ES-I3 (cell line): Measurements from ENCODE around the gene DENND2C.

ENCODE experiments used
- H3K36me3 ChIP-seq: 2 replicates; pipeline ENCODE4 v1.6.1; 2013; ENCODE audit warnings: mild to moderate bottlenecking, low read length, control low read depth, moderate library complexity; ENCODE audit not compliant: insufficient read depth
- H3K4me1 ChIP-seq: 2 replicates; pipeline ENCODE4 v1.6.1; 2013; ENCODE audit warnings: mild to moderate bottlenecking, control low read depth, low read length; ENCODE audit not compliant: insufficient read depth
- H3K9ac ChIP-seq: 2 replicates; pipeline ENCODE4 v1.6.1; 2013; ENCODE audit warnings: low read depth, mild to moderate bottlenecking, low read length, moderate library complexity
- H3K9me3 ChIP-seq: 2 replicates; pipeline ENCODE4 v1.6.1; 2013; ENCODE audit warnings: mild to moderate bottlenecking, low read length, moderate library complexity; ENCODE audit not compliant: control insufficient read depth, insufficient read depth

The DENND2C gene

DNA sequence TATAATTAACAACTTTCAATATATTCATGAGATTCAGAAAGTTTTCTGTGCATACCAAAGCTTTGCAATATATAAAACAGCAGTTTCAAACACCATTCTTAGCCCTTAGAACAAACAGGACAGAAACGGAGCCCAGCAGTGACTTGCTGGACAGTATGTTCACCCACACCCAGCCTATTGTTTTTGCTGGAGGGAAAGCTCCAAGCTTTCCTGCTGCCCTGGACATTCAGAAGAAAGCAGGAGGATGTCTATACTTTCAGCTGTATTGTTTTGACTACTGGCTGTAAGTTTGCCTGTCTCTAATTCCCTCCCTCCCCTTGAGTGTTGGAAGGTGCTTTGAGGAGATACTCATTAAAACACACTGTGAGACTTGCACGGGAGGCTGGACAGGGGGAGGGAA, 9.6 kb downstream of the DENND2C start:
- no peaks in the 10 kb centered on the region for H3K36me3 ChIP-seq
- no peak overlapping the region for H3K9ac ChIP-seq
- H3K4me1 ChIP-seq = no peaks in the 10 kb centered on the region
- H3K9me3 ChIP-seq = no peaks in the 10 kb centered on the region

DNA sequence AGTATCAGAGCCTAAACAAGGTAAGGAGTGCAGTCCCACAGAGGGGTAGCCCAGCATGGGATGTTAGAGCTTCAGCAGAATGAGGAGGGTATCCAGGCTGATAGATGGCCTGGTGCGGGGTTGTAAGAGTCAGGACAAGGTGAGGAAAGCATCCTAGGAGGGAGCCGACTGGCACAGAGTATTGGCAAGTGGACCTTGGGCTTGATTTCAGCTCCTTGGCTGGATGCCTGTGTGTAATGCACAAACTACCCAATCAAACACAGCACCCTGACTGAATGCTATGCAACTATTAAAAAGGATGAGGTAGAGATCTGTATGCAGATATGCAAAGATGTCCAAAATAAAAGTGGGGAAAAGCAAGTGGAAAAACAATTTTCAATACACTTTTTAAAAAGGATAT, 18.0 kb downstream of the DENND2C start:
- Histone ChIP-seq H3K36me3 (no peaks in the 10 kb centered on the region), H3K4me1 (no peaks in the 10 kb centered on the region), H3K9me3 (no peaks in the 10 kb centered on the region), H3K9ac (no peak overlapping the region)

DNA sequence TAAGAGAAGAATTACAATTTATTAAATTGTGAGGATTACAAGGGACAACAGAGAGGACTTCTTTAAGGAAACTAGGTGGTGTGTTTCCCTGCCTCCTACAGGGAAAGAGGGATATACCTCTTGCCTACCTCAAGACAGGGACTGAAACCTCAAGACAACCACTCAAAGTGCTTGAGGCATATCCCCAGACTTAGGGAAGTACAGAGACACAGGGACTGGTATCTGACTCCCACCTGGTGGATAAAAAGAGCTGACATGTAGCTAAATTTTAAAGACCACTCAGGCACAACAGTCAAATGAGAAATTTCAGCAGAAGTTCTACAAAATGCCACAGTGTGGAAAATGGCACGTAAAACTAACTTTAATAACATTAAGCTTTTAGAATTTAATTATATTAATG, 21.3 kb downstream of the DENND2C start:
- no peaks in the 10 kb centered on the region for H3K4me1 ChIP-seq
- no peaks in the 10 kb centered on the region for H3K9me3 ChIP-seq
- no peaks in the 10 kb centered on the region for H3K36me3 ChIP-seq
- no peak overlapping the region for H3K9ac ChIP-seq

- Histone ChIP-seq H3K36me3 (no peaks in the 10 kb centered on the region), H3K9ac (no peak overlapping the region), H3K9me3 (no peaks in the 10 kb centered on the region), H3K4me1 (no peaks in the 10 kb centered on the region; the same call in 1 of the 2 replicates)
Measured at GRCh38 chr1:114641377-114641776, 28.5 kb downstream of the DENND2C start.

- Histone ChIP-seq H3K9ac (no peak overlapping the region), H3K4me1 (no peaks in the 10 kb centered on the region; the same call in 1 of the 2 replicates), H3K9me3 (no peaks in the 10 kb centered on the region), H3K36me3 (no peaks in the 10 kb centered on the region)
Measured at GRCh38 chr1:114638910-114639309, 30.9 kb downstream of the DENND2C start.

DNA sequence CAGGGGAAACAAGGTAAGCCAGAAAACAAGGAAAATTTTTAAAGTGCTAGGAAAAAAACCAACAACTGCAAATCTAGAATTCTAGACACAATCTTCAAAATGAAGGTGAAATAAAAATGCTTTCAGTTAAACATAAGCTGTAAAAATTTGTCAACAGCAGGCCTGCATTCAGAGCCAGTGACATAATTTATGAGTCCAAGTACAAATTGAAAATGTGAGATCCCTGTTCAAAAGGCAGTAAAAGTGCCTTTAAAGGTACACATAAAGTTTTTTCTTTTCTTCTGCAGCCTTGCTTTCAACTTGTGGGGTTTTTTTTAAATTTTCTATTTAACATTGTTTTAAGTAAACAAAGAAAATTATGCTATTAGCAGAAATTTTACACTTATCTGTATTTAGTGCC, 37.4 kb downstream of the DENND2C start:
- no peaks in the 10 kb centered on the region for H3K36me3 ChIP-seq
- H3K9me3 ChIP-seq = no peaks in the 10 kb centered on the region
- H3K4me1 ChIP-seq = no peaks in the 10 kb centered on the region
- H3K9ac ChIP-seq = no peak overlapping the region

DNA sequence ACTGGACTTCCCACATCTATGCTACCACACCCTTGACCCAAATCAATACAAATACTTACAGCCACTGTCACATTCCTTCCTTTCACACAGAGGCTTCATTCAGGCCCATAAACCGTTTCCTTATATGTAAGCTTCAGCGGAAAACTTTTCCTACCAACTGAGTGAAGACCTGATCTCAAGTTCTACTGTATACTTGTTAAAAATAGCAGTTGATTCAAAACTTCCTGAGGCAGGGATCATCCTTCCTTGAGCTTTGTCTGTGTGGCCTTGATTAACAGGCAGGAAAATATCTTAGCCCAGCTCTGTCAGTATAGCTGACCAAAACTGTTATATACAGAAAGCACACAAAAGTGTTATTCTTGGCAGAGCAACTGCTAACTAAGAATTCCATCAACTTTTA, 42.7 kb downstream of the DENND2C start:
- Histone ChIP-seq H3K9me3 (no peaks in the 10 kb centered on the region), H3K9ac (no peak overlapping the region), H3K4me1 (no peaks in the 10 kb centered on the region), H3K36me3 (no peaks in the 10 kb centered on the region)

- Histone ChIP-seq H3K4me1 (no peaks in the 10 kb centered on the region), H3K36me3 (no peaks in the 10 kb centered on the region), H3K9ac (no peak overlapping the region), H3K9me3 (no peaks in the 10 kb centered on the region)
Measured at GRCh38 chr1:114623364-114623763, 46.5 kb downstream of the DENND2C start.

DNA sequence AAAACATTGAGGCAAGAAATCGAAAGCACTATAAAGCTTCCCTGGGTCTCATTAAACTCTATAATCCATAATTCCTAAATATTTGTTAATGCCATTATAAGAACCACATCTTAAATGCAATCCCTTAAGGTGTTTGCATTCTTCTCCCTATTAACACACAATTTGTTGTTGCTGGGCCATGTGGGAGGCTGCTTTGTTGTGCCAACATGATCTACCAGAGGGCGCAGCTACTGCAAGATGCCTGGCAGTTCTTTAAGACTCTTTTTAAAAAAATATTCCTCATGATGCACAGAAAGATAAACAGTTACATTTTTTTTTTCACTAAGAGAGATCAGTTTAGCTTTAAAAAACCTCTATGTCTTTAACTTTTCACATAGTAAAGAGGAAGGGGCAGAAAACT, 49.4 kb downstream of the DENND2C start:
- H3K4me1 ChIP-seq = no peaks in the 10 kb centered on the region
- no peak overlapping the region for H3K9ac ChIP-seq
- H3K36me3 ChIP-seq = no peaks in the 10 kb centered on the region
- H3K9me3 ChIP-seq = no peaks in the 10 kb centered on the region

GRCh38 chr1:114618606-114619005, 51.2 kb downstream of the DENND2C start:
- Histone ChIP-seq H3K9ac (no peak overlapping the region), H3K36me3 (no peaks in the 10 kb centered on the region), H3K4me1 (no peaks in the 10 kb centered on the region), H3K9me3 (no peaks in the 10 kb centered on the region)

- Histone ChIP-seq H3K9ac (no peak overlapping the region), H3K36me3 (no peaks in the 10 kb centered on the region; the same call in 1 of the 2 replicates)
Measured at GRCh38 chr1:114610546-114611245, 59.2 kb downstream of the DENND2C start.

GRCh38 chr1:114609826-114610225, 60.0 kb downstream of the DENND2C start:
- H3K36me3 ChIP-seq = no peaks in the 10 kb centered on the region; the same call in 1 of the 2 replicates
- no peaks in the 10 kb centered on the region for H3K4me1 ChIP-seq

More at GRCh38 chr1:114610546-114611245, 59.2 kb downstream of the DENND2C start:
- Histone ChIP-seq H3K9me3 (no peaks in the 10 kb centered on the region), H3K4me1 (no peaks in the 10 kb centered on the region)

GRCh38 chr1:114609026-114609425, 60.8 kb downstream of the DENND2C start:
- H3K9ac ChIP-seq = no peak overlapping the region
- H3K9me3 ChIP-seq = no peaks in the 10 kb centered on the region
- H3K36me3 ChIP-seq = no peaks in the 10 kb centered on the region; the same call in 1 of the 2 replicates

More at GRCh38 chr1:114609826-114610225, 60.0 kb downstream of the DENND2C start:
- no peaks in the 10 kb centered on the region for H3K9me3 ChIP-seq
- H3K9ac ChIP-seq = no peak overlapping the region

DNA sequence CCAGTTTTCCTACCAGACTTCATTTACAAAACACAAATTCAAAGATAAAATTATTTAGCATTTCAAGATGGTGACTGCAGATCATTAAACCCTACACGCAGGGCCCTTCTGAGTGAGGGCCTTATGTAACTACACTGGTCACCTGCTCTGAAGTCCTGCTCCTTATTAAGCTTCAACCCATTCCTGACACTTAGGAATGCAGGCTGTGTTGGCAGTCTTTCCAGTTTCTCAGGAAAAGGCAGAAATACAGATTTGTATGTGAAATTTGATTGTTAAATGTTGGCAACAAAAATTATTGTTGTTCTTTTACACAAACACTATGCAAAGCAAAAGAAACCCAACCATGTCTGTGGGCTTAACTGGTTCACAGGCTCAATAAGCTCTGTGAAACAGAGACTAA, 62.6 kb downstream of the DENND2C start:
- no peaks in the 10 kb centered on the region; the same call in 1 of the 2 replicates for H3K36me3 ChIP-seq
- no peaks in the 10 kb centered on the region for H3K9me3 ChIP-seq
- no peak overlapping the region for H3K9ac ChIP-seq
- H3K4me1 ChIP-seq = no peaks in the 10 kb centered on the region

More at GRCh38 chr1:114609026-114609425, 60.8 kb downstream of the DENND2C start:
- no peaks in the 10 kb centered on the region for H3K4me1 ChIP-seq

DNA sequence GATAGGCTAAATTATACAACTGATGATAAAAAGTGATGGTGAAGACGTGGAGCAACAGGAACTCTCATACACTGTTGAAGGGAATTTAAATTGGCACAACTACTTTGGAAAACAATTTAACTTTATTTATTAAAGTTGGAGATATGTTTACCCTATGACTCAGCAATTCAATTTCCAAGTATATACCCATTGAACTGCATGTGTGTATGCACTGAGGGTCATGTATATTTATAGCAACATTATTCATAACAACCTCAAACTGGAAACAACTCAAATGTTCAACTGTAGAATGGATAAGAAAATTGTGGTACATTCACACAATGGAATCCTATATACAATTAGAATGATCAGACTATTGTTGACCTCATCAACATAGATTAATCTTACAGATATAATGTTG, 71.9 kb downstream of the DENND2C start:
- no peaks in the 10 kb centered on the region for H3K4me1 ChIP-seq
- no peak overlapping the region for H3K9ac ChIP-seq
- no peaks in the 10 kb centered on the region; the same call in 1 of the 2 replicates for H3K9me3 ChIP-seq
- no peaks in the 10 kb centered on the region; the same call in 1 of the 2 replicates for H3K36me3 ChIP-seq
